Measurements from ENCODE around the gene LRRC7. TPM values are rescaled to one million over a fixed set of nuclear protein-coding genes. Genes with fewer than 3 reads are reported as not detected.

LRRC7 gene
- total RNA-seq, 1 donor from 2014 or later = not detected

GRCh38 chr1:70169018-70169839 lies 601.5 kb downstream of the LRRC7 start:
- no peak for DNase-seq (ENCODE audit: low read depth)
- H3K4me3 ChIP-seq (ENCODE audit: low read depth, low read length) = no peak overlapping the region
- TF ChIP-seq, protein P1, sequence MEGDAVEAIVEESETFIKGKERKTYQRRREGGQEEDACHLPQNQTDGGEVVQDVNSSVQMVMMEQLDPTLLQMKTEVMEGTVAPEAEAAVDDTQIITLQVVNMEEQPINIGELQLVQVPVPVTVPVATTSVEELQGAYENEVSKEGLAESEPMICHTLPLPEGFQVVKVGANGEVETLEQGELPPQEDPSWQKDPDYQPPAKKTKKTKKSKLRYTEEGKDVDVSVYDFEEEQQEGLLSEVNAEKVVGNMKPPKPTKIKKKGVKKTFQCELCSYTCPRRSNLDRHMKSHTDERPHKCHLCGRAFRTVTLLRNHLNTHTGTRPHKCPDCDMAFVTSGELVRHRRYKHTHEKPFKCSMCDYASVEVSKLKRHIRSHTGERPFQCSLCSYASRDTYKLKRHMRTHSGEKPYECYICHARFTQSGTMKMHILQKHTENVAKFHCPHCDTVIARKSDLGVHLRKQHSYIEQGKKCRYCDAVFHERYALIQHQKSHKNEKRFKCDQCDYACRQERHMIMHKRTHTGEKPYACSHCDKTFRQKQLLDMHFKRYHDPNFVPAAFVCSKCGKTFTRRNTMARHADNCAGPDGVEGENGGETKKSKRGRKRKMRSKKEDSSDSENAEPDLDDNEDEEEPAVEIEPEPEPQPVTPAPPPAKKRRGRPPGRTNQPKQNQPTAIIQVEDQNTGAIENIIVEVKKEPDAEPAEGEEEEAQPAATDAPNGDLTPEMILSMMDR (conservative IDR thresholded peaks at IDR 0.05; ENCODE audit: low read depth, low read length) = no peak

- DNase-seq (ENCODE audit: low read depth) = no peak
- H3K4me3 ChIP-seq (ENCODE audit: low read depth, low read length) = no peak overlapping the region
- TF ChIP-seq, protein P1 (conservative IDR thresholded peaks at IDR 0.05; ENCODE audit: low read depth, low read length) = no peak
Observed at GRCh38 chr1:70171512-70171911, 603.8 kb downstream of the LRRC7 start.
